Keratinocyte (primary cell): ENCODE measurements around the gene TACC3. TPM values are rescaled to one million over a fixed set of nuclear protein-coding genes. Genes with fewer than 3 reads are reported as not detected.

Experiments
- DNase-seq: peaks from one replicate; pipeline ENCODE4 v3.0.0-alpha.2; 2011; ENCODE audit warnings: low read depth, missing footprints, low spot score
- FAIRE-seq: peaks from 2 replicates; lab custom pipeline; 2011; peaks lifted over from hg19 to GRCh38; lab: Jason Lieb, UNC
- H2AFZ ChIP-seq: 2 replicates; pipeline ENCODE4 v1.6.0; 2012; ENCODE audit warnings: low read length, control low read depth, inconsistent platforms; ENCODE audit not compliant: control insufficient read depth
- H3K27ac ChIP-seq: 2 replicates; pipeline ENCODE4 v1.5.1; 2011; ENCODE audit warnings: low read length; ENCODE audit not compliant: control insufficient read depth, insufficient read depth
- H3K27me3 ChIP-seq: 3 replicates; pipeline ENCODE4 v1.6.0; 2011; ENCODE audit warnings: low read length; ENCODE audit not compliant: control insufficient read depth, insufficient read depth; ENCODE audit errors: extremely low read depth
- H3K36me3 ChIP-seq, 2 experiments: 2 replicates in 1 of 2; 3 replicates in 1 of 2; pipeline ENCODE4 v1.5.1; 2011; ENCODE audit warnings: low read length in 2 of 2, mild to moderate bottlenecking in 1 of 2; ENCODE audit not compliant: control insufficient read depth in 2 of 2, insufficient read depth in 2 of 2; ENCODE audit errors: extremely low read depth in 1 of 2
- H3K4me1 ChIP-seq: 3 replicates; pipeline ENCODE4 v1.5.1; 2011; ENCODE audit warnings: low read length; ENCODE audit not compliant: control insufficient read depth, insufficient read depth; ENCODE audit errors: extremely low read depth
- H3K4me2 ChIP-seq: 3 replicates; pipeline ENCODE4 v1.6.0; 2011; ENCODE audit warnings: low read depth, low read length; ENCODE audit not compliant: control insufficient read depth, insufficient read depth; ENCODE audit errors: extremely low read depth
- H3K4me3 ChIP-seq, 3 experiments: fragments of 200-600 bp in 1 of 3; sonication (generic) in 1 of 3; 2 replicates in 2 of 3; 3 replicates in 1 of 3; pipeline ENCODE4 v1.5.1; 2011 to 2016; ENCODE audit warnings: low read length in 3 of 3, mild to moderate bottlenecking in 3 of 3, control low read depth in 2 of 3, inconsistent platforms in 1 of 3, low read depth in 1 of 3, mixed read lengths in 1 of 3, mixed run types in 1 of 3, moderate library complexity in 1 of 3; ENCODE audit not compliant: control insufficient read depth in 2 of 3, insufficient read depth in 2 of 3; ENCODE audit errors: extremely low read depth in 1 of 3
- H3K79me2 ChIP-seq: 2 replicates; pipeline ENCODE4 v1.6.0; 2012; ENCODE audit warnings: low read length; ENCODE audit not compliant: control insufficient read depth, insufficient read depth
- H3K9ac ChIP-seq: 3 replicates; pipeline ENCODE4 v1.6.0; 2011; ENCODE audit warnings: low read length; ENCODE audit not compliant: control insufficient read depth, insufficient read depth; ENCODE audit errors: extremely low read depth
- H3K9me1 ChIP-seq: 3 replicates; pipeline ENCODE4 v1.6.0; 2011; ENCODE audit warnings: low read length; ENCODE audit not compliant: control insufficient read depth, insufficient read depth; ENCODE audit errors: extremely low read depth
- H3K9me3 ChIP-seq: 2 replicates; pipeline ENCODE4 v1.5.1; 2012; ENCODE audit warnings: low read depth, low read length; ENCODE audit not compliant: control insufficient read depth
- H4K20me1 ChIP-seq: 3 replicates; pipeline ENCODE4 v1.6.0; 2011; ENCODE audit warnings: low read length; ENCODE audit not compliant: control insufficient read depth, insufficient read depth; ENCODE audit errors: extremely low read depth
- EZH2 ChIP-seq: IDR thresholded peaks from one replicate; pipeline ENCODE4 v1.6.1; 2012; ENCODE audit warnings: inconsistent platforms, mild to moderate bottlenecking, low read length, moderate library complexity
- dilution Hi-C: fragments of 300-500 bp; cut with MboI; formaldehyde crosslinking; loops from one replicate; pipeline ENCODE4 v1.7.0; 2020; ENCODE audit warnings: low sequenced_read_pairs; ENCODE audit not compliant: extremely low pct_ligation_motif_present
- polyA plus RNA-seq, 5 experiments: library from polyadenylated mRNA; depleted of rRNA in 3 of 5; stranded (reverse) in 3 of 5; stranded (forward) in 1 of 5; unstranded in 1 of 5; fragments of >200 nt; gene quantifications; 1 replicate in 1 of 5; 2 replicates in 3 of 5; 3 replicates in 1 of 5; pipeline versions ENCODE4 v1.2.1 to v1.2.3, GENCODE V29; 2011 to 2012; ENCODE audit warnings: missing spikeins in 2 of 5, low read depth in 1 of 5, low replicate concordance in 1 of 5
- TF ChIP-seq, protein P1 (sequence below), 3 experiments: IDR thresholded peaks in 1 of 3; conservative IDR thresholded peaks in 1 of 3; optimal IDR thresholded peaks in 1 of 3; 2 replicates in 2 of 3; 3 replicates in 1 of 3; pipeline versions ENCODE3 to v1.5.1; 2011; ENCODE audit warnings: low read length in 3 of 3, mild to moderate bottlenecking in 3 of 3, moderate library complexity in 2 of 3, control low read depth in 1 of 3, inconsistent platforms in 1 of 3; ENCODE audit not compliant: insufficient read depth in 2 of 3; ENCODE audit errors: extremely low read depth in 1 of 3

TACC3 gene
- polyA plus RNA-seq, 1 donor (not counting 4 experiments of a cell fraction or from before 2014, with no cell fraction given), result 19.1 TPM

- no peak for DNase-seq
- no peak overlapping the region for H3K4me3 ChIP-seq
- H3K27ac ChIP-seq, result no peak overlapping the region
- H2AFZ ChIP-seq, result peak overlapping the region; percentile 27
- no peaks in the 10 kb centered on the region for H3K9me3 ChIP-seq
- FAIRE-seq, result no peak
- H3K9me1 ChIP-seq, result no peaks in the 10 kb centered on the region
- dilution Hi-C loops, result no loop called here
- TF ChIP-seq, protein P1, sequence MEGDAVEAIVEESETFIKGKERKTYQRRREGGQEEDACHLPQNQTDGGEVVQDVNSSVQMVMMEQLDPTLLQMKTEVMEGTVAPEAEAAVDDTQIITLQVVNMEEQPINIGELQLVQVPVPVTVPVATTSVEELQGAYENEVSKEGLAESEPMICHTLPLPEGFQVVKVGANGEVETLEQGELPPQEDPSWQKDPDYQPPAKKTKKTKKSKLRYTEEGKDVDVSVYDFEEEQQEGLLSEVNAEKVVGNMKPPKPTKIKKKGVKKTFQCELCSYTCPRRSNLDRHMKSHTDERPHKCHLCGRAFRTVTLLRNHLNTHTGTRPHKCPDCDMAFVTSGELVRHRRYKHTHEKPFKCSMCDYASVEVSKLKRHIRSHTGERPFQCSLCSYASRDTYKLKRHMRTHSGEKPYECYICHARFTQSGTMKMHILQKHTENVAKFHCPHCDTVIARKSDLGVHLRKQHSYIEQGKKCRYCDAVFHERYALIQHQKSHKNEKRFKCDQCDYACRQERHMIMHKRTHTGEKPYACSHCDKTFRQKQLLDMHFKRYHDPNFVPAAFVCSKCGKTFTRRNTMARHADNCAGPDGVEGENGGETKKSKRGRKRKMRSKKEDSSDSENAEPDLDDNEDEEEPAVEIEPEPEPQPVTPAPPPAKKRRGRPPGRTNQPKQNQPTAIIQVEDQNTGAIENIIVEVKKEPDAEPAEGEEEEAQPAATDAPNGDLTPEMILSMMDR (optimal IDR thresholded peaks at IDR 0.05 in 1 of 3, IDR thresholded peaks at IDR 0.05 in 1 of 3, conservative IDR thresholded peaks at IDR 0.05 in 1 of 3; ENCODE audit: extremely low read depth in 1 of 3, insufficient read depth in 2 of 3, low read length in 3 of 3), result no peak
- TF ChIP-seq EZH2, result no peak
- H3K79me2 ChIP-seq, result no peaks in the 10 kb centered on the region
- peaks cover 8% of the 10 kb centered on the region for H3K27me3 ChIP-seq
- peak overlapping the region; percentile 6 for H3K4me2 ChIP-seq
- H4K20me1 ChIP-seq, result no peaks in the 10 kb centered on the region
- H3K9ac ChIP-seq, result no peak overlapping the region
- no peaks in the 10 kb centered on the region for H3K36me3 ChIP-seq
- H3K4me1 ChIP-seq, result peaks cover 48% of the 10 kb centered on the region
Measured at GRCh38 chr4:1787411-1788077, 66.2 kb downstream of the TACC3 start.

- Histone ChIP-seq H3K9ac (no peak overlapping the region), H3K4me3 (no peak overlapping the region), H3K9me1 (no peaks in the 10 kb centered on the region), H3K27ac (no peak overlapping the region), H3K4me2 (no peak overlapping the region), H4K20me1 (no peaks in the 10 kb centered on the region), H3K9me3 (no peaks in the 10 kb centered on the region), H3K27me3 (peaks cover 8% of the 10 kb centered on the region), H3K36me3 (no peaks in the 10 kb centered on the region), H2AFZ (no peak overlapping the region), H3K4me1 (peaks cover 42% of the 10 kb centered on the region), H3K79me2 (no peaks in the 10 kb centered on the region)
- FAIRE-seq, result peak; percentile 51
- TF ChIP-seq, protein P1 (optimal IDR thresholded peaks at IDR 0.05 in 1 of 3, IDR thresholded peaks at IDR 0.05 in 1 of 3, conservative IDR thresholded peaks at IDR 0.05 in 1 of 3; ENCODE audit: extremely low read depth in 1 of 3, insufficient read depth in 2 of 3, low read length in 3 of 3), result no peak
- no peak for TF ChIP-seq EZH2
- dilution Hi-C loops, result no loop called here
- DNase-seq, result no peak
Measured at GRCh38 chr4:1788254-1788973, 67.1 kb downstream of the TACC3 start.
